ENCODE data around the gene FAM163B. TPM values are rescaled to one million over a fixed set of nuclear protein-coding genes. Genes with fewer than 3 reads are reported as not detected.
A peak's percentile ranks its signal among the peaks of the same experiment; 100 is the strongest.

Gene FAM163B
- total RNA-seq, 6 donors from 2014 or later: not detected

DNA sequence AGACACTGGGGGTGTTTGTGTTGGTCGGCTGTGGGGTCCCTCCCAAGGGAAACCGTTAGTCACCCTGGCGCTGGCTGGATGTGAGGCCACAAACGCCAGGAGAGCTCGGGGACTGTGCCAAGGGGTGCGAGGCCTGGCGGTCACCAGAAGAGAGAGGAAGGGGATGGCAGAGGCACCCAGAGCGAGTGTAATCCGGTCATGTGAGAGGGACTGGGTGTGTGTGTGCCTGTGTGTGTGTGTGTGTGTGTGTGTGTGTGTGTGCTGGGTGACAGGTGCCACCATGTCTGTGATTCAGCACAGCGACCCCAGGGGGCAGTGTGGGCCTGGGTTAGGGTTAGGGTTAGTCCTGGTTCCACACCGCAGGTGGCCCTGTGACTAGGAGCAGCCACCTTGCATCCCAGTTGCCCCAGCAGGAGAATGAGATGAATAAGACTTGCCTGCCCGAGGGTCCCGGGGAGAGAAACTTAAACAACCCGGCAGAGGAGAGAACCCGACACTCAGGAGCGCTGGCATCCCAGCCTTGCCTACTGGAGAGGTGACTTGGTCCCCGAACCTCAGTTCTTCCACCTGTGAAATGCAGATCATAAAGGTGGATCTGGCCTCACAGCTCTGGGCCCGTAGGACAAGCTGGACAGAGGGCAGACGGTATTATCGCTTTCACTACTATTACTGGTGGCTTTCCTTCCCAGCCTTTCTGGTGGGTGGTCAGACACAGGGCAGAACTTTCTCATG lies 76.1 kb downstream of the FAM163B start:
- 43 to 69% methylated on average over 12 to 20 of the region's 20 CpGs for whole genome bisulfite sequencing, 2 donors
- Histone ChIP-seq H3K27ac (peak overlapping the region in 2 of 4 donors; percentile 59 to 73), H3K36me3 (no peaks in the 10 kb centered on the region), H3K27me3 (peaks cover 0 to 10% (median 0%) of the 10 kb centered on the region in 4 donors), H3K9me3 (no peaks in the 10 kb centered on the region), H3K4me3 (no peak overlapping the region), H3K4me1 (peaks cover 23 to 41% (median 30%) of the 10 kb centered on the region in 4 donors)
- ATAC-seq (ENCODE audit: low FRiP score in 2 of 2) (peak; percentile 33 to 65), DNase-seq (peak; percentile 45 to 53)
- TF ChIP-seq, protein P1, sequence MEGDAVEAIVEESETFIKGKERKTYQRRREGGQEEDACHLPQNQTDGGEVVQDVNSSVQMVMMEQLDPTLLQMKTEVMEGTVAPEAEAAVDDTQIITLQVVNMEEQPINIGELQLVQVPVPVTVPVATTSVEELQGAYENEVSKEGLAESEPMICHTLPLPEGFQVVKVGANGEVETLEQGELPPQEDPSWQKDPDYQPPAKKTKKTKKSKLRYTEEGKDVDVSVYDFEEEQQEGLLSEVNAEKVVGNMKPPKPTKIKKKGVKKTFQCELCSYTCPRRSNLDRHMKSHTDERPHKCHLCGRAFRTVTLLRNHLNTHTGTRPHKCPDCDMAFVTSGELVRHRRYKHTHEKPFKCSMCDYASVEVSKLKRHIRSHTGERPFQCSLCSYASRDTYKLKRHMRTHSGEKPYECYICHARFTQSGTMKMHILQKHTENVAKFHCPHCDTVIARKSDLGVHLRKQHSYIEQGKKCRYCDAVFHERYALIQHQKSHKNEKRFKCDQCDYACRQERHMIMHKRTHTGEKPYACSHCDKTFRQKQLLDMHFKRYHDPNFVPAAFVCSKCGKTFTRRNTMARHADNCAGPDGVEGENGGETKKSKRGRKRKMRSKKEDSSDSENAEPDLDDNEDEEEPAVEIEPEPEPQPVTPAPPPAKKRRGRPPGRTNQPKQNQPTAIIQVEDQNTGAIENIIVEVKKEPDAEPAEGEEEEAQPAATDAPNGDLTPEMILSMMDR (IDR thresholded peaks at IDR 0.05): peak; percentile 47 to 89 (median 70)
- no peak for TF ChIP-seq POLR2AphosphoS5 (IDR thresholded peaks at IDR 0.05)

DNA sequence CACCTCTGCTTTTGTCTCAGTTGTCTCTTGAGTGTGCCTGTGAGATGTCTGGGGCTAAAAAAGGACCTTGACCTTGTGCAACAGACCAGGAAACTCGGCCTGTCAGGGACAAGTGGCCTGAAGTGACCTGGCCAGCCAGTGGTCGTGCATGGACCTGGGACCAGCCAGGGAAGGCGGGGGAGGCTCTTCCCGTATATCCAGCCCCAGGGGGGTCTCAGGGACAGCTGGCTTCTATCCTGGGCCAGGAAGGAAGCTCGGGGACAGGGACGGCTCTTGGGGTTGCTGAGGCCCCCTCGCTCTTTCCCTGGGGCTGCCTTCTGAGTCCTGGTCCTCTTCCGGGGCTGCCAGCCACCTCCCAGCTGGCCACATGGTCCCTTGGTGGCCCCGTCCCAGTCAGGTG lies 77.9 kb downstream of the FAM163B start:
- H3K9me3 ChIP-seq: no peaks in the 10 kb centered on the region
- H3K4me1 ChIP-seq: peaks cover 33 to 54% (median 38%) of the 10 kb centered on the region in 4 donors
- no peak for ATAC-seq (ENCODE audit: low FRiP score in 2 of 2)
- no peak for TF ChIP-seq POLR2AphosphoS5 (IDR thresholded peaks at IDR 0.05)
- no peak for TF ChIP-seq EP300 (IDR thresholded peaks at IDR 0.05)
- TF ChIP-seq, protein P1 (IDR thresholded peaks at IDR 0.05): no peak
- TF ChIP-seq POLR2A (IDR thresholded peaks at IDR 0.05): no peak
- H3K27me3 ChIP-seq: peaks cover 0 to 10% (median 0%) of the 10 kb centered on the region in 4 donors
- DNase-seq: no peak
- H3K36me3 ChIP-seq: no peaks in the 10 kb centered on the region
- no peak overlapping the region for H3K4me3 ChIP-seq
- WGBS, 2 donors: 70 to 80% methylated on average over 5 to 9 of the region's 9 CpGs
- no peak overlapping the region for H3K27ac ChIP-seq

DNA sequence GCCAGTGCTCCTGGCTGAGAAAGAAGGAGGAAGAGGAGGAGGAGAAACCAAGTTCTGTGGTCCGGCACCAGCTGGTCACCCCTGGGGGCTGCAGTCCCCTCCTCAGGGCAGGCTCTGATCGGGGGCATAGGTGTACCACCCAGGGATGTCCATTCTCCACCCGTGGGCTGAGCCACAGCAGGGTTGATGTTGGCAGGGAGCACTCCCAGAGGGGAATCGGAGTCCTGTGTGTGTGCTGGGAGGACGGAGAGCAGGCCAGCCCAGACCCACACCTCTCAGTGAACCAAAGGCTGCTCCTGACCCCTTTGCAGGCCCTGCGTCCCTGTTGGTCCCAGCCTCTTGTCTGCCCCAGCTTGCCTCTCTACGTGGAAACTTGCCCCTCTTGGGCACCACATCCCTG lies 79.3 kb downstream of the FAM163B start:
- TF ChIP-seq EP300 (IDR thresholded peaks at IDR 0.05): no peak
- no peak for TF ChIP-seq POLR2A (IDR thresholded peaks at IDR 0.05)
- no peak for TF ChIP-seq POLR2AphosphoS5 (IDR thresholded peaks at IDR 0.05)
- TF ChIP-seq, protein P1 (IDR thresholded peaks at IDR 0.05): no peak
- 78 to 86% methylated on average over 7 of the region's 7 CpGs for WGBS, 2 donors
- Histone ChIP-seq H3K36me3 (no peaks in the 10 kb centered on the region), H3K4me1 (peaks cover 34 to 41% (median 36%) of the 10 kb centered on the region in 4 donors), H3K4me3 (no peak overlapping the region), H3K27me3 (peaks cover 0 to 10% (median 0%) of the 10 kb centered on the region in 4 donors), H3K27ac (no peak overlapping the region), H3K9me3 (no peaks in the 10 kb centered on the region)
- DNase-seq (peak in 1 of 2 donors; percentile 51), ATAC-seq (ENCODE audit: low FRiP score in 2 of 2) (no peak)

DNA sequence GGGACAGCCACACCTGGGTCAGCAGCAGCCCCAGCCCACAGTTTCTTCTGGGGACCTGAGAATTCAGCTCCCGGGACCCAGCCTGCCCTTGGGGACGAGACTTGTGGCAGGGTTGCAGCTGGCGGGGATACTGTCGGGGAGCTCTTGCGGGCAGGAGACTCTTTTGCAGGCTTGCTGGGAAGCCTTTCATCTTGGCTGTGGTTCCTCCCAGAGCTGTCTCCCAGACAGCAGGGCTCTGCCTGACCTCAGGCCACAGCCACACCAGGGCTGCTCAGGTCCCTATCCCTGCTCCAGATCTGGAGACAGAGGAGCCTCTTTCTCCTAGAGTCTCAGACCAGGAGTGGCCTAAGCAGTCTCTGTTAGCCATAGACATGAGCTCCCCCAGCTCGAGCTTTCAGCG lies 79.7 kb downstream of the FAM163B start:
- 82 to 96% methylated on average over 5 of the region's 7 CpGs for WGBS, 2 donors
- no peak overlapping the region for H3K27ac ChIP-seq
- no peaks in the 10 kb centered on the region for H3K9me3 ChIP-seq
- ATAC-seq (ENCODE audit: low FRiP score in 2 of 2) (no peak), DNase-seq (no peak)
- H3K4me3 ChIP-seq: no peak overlapping the region
- H3K27me3 ChIP-seq: peaks cover 0 to 6% (median 0%) of the 10 kb centered on the region in 4 donors
- TF ChIP-seq EP300 (IDR thresholded peaks at IDR 0.05) (no peak), POLR2AphosphoS5 (IDR thresholded peaks at IDR 0.05) (no peak), POLR2A (IDR thresholded peaks at IDR 0.05) (no peak)
- TF ChIP-seq, protein P1 (IDR thresholded peaks at IDR 0.05): no peak
- no peaks in the 10 kb centered on the region for H3K36me3 ChIP-seq
- peaks cover 30 to 37% (median 32%) of the 10 kb centered on the region in 4 donors for H3K4me1 ChIP-seq

DNA sequence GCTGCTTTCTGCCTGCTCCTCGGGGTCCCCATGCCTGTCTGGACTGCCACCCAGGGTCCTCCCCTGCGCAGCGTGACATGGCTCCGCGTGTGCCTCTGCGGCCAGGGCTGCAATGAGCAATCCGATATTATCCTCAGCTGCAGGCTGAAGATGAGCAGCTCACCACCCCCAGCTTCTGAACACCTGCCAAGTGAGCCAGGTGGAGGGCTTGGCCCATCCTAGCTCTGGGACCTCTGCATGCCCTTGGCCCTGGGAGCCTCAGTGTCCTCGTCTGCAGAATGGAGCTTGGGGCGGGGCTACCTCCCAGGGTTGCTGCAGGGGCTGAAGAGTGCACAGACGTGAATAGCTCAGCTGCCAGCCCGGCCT lies 80.3 kb downstream of the FAM163B start:
- Histone ChIP-seq H3K4me3 (no peak overlapping the region), H3K4me1 (peaks cover 25 to 31% (median 27%) of the 10 kb centered on the region in 4 donors), H3K27me3 (peaks cover 0 to under 1% (median 0%) of the 10 kb centered on the region in 4 donors), H3K27ac (no peak overlapping the region), H3K9me3 (no peaks in the 10 kb centered on the region), H3K36me3 (no peaks in the 10 kb centered on the region)
- ATAC-seq (ENCODE audit: low FRiP score in 2 of 2) (no peak), DNase-seq (no peak)
- 80% methylated on average over 11 of the region's 11 CpGs; no CpG with 5 or more reads in 1 of the 2 donors for WGBS, 2 donors
- TF ChIP-seq EP300 (IDR thresholded peaks at IDR 0.05): no peak
